ENCODE measurements around the gene CPPED1.

DNA sequence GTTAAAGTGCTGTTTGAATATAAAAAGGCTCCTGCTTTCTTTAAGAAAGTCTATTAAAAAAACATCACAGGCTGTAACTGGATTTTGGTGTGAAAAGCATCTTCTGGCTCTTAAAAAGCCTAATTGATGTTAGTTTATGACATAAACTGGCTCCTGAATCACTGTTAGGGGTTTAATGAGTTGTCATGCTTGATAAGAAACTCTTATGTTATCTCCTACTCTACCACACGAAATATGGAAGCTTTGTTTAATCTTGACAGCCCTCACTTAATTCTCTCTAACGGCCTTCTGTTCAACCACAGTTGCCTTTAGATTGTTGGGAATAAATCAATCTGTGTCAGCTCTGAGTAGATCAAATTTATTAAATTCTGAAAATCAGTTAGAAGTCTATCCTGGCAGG is 51.5 kb downstream of the CPPED1 start:
- TF ChIP-seq YY1 (IDR thresholded peaks at IDR 0.05; ENCODE audit: insufficient read depth, insufficient read length) (no peak), ZNF274 (IDR thresholded peaks at IDR 0.05; ENCODE audit: low read depth, low read length) (no peak), SUZ12 (IDR thresholded peaks at IDR 0.05; ENCODE audit: extremely low read depth, insufficient read depth, insufficient read length) (no peak)
